Spleen (tissue), 11 donors: ENCODE data around the gene POU2F3. TPM values are rescaled to one million over a fixed set of nuclear protein-coding genes. Genes with fewer than 3 reads are reported as not detected.

ENCODE experiments used
- DNase-seq: peaks from one replicate; pipeline ENCODE4 v3.0.0-alpha.2; 2020
- H3K27ac ChIP-seq, 8 donors: fragments of 200-600 bp; sonication (generic) in 7 of 8; 1 replicate in 4 of 8; 2 replicates in 4 of 8; pipeline versions ENCODE4 v1.5.0 to v1.8.0; 2016 to 2021; ENCODE audit warnings: inconsistent platforms in 4 of 8, mild to moderate bottlenecking in 4 of 8, moderate library complexity in 1 of 8
- H3K27me3 ChIP-seq, 7 donors: fragments of 200-600 bp; sonication (generic) in 6 of 7; replicated peaks in 1 of 7; 1 replicate in 4 of 7; 2 replicates in 3 of 7; pipeline versions ENCODE4 v1.5.0 to v1.8.0; 2016 to 2021; ENCODE audit warnings: inconsistent platforms in 3 of 7, mild to moderate bottlenecking in 1 of 7
- H3K36me3 ChIP-seq, 6 donors: fragments of 200-600 bp; sonication (generic) in 5 of 6; 1 replicate in 4 of 6; 2 replicates in 2 of 6; pipeline versions ENCODE4 v1.5.0 to v1.8.0; 2016 to 2021; ENCODE audit warnings: inconsistent platforms in 2 of 6
- H3K4me1 ChIP-seq, 6 donors: fragments of 200-600 bp; sonication (generic) in 5 of 6; 1 replicate in 3 of 6; 2 replicates in 3 of 6; pipeline versions ENCODE4 v1.5.0 to v1.8.0; 2016 to 2021; ENCODE audit warnings: inconsistent platforms in 3 of 6
- H3K4me3 ChIP-seq, 8 donors: fragments of 200-600 bp; sonication (generic) in 7 of 8; 1 replicate in 4 of 8; 2 replicates in 4 of 8; pipeline versions ENCODE4 v1.5.0 to v1.8.0; 2016 to 2021; ENCODE audit warnings: inconsistent platforms in 4 of 8, mild to moderate bottlenecking in 4 of 8, moderate library complexity in 2 of 8
- H3K9me3 ChIP-seq, 8 donors: fragments of 200-600 bp; sonication (generic) in 7 of 8; 1 replicate in 4 of 8; 2 replicates in 4 of 8; pipeline versions ENCODE4 v1.5.0 to v1.8.0; 2016 to 2021; ENCODE audit warnings: inconsistent platforms in 4 of 8
- CTCF ChIP-seq, 11 experiments: fragments of 200-600 bp in 7 of 11; fragments of 450-650 bp in 4 of 11; sonication (generic) in 4 of 11; IDR thresholded peaks in 8 of 11; conservative IDR thresholded peaks in 3 of 11; 1 replicate in 7 of 11; 2 replicates in 4 of 11; pipeline versions ENCODE4 v1.4.0 to v1.8.0; 2016 to 2021; ENCODE audit warnings: antibody characterized with exemption in 11 of 11, inconsistent platforms in 4 of 11, mild to moderate bottlenecking in 1 of 11
- POLR2A ChIP-seq, 3 donors: fragments of 450-650 bp; IDR thresholded peaks; one replicate each; pipeline ENCODE4 v1.5.1; 2017; ENCODE audit warnings: antibody characterized with exemption in 3 of 3, mild to moderate bottlenecking in 1 of 3
- POLR2AphosphoS5 ChIP-seq, 3 donors: sonication (generic); formaldehyde crosslinking; IDR thresholded peaks; one replicate each; pipeline ENCODE4 v1.5.1; 2017; ENCODE audit warnings: antibody characterized with exemption in 3 of 3
- WGBS, 5 donors: extraction: QIAGEN DNeasy Blood & Tissue Kit in 3 of 5; methylation state at CpG; one replicate each; pipeline versions ENCODE4 v1.1.5 to v1.1.7; 2013 to 2018; 5-methylcytosine and 5-hydroxymethylcytosine counted together
- intact Hi-C: fragments of 100-400 bp; cut with DNase I; formaldehyde crosslinking; loops from one replicate; pipeline ENCODE4 v1.15.0; 2023; ENCODE audit warnings: low total_unique reads
- polyA plus RNA-seq, 3 donors: library from polyadenylated mRNA; stranded (reverse); fragments of 200-250 nt; gene quantifications; one replicate each; pipeline ENCODE4 v1.2.1, GENCODE V29; 2013
- total RNA-seq, 7 donors: library from RNA; depleted of rRNA in 3 of 7; stranded (reverse); fragments of >200 nt in 3 of 7; fragmentation: NEBNext Ultra II Directional in 4 of 7; extraction: Animal tissue kit (Norgen Biotek cat#: 25700) in 4 of 7; gene quantifications; one replicate each; pipeline versions ENCODE4 v1.1.0 to v1.2.1, GENCODE V29; 2016 to 2021
- donor health status: healthy with polysubstance abuse.
- donor health status: DM: no; HTN: no; CAD: no; lungs with moderate emphysema.
- donor health status: DM: no; HTN: no; CAD: no.
- donor health status: Bipolar disorder and iron deficiency.
- donor health status: healthy.
- donor health status: DM: no; HTN: no; CAD: no.
- donor health status: DM: yes; HTN: yes; CAD: no.

The POU2F3 gene
- total and polyA plus RNA-seq, 10 donors = 0.04 to 0.27 (median 0.19) TPM; not detected in 4

- intact Hi-C loops = no loop called here
- DNase-seq = peak; percentile 83
- peak in 1 of 11 experiments; percentile 6 for TF ChIP-seq CTCF (IDR thresholded peaks at IDR 0.05 in 8 of 11, conservative IDR thresholded peaks at IDR 0.05 in 3 of 11)
- TF ChIP-seq POLR2A (IDR thresholded peaks at IDR 0.05) = no peak
- peak; percentile 50 to 70 (median 60) for TF ChIP-seq POLR2AphosphoS5 (IDR thresholded peaks at IDR 0.05)
- Histone ChIP-seq H3K36me3 (peaks cover 0 to 38% (median 0%) of the 10 kb centered on the region in 6 donors), H3K27me3 (no peaks in the 10 kb centered on the region), H3K27ac (peak overlapping the region; percentile 35 to 79 (median 60)), H3K9me3 (no peaks in the 10 kb centered on the region), H3K4me1 (peaks cover 14 to 77% (median 52%) of the 10 kb centered on the region in 6 donors), H3K4me3 (peak overlapping the region in 1 of 8 donors; percentile 23)
- WGBS, 5 donors = 26 to 40% (median 34%) methylated on average over 20 to 22 of the region's 22 CpGs
Measured at GRCh38 chr11:120224972-120225909, 14.7 kb upstream of the POU2F3 start.

- Histone ChIP-seq H3K4me3 (no peak overlapping the region), H3K36me3 (peaks cover 0 to 36% (median 0%) of the 10 kb centered on the region in 6 donors), H3K9me3 (no peaks in the 10 kb centered on the region), H3K4me1 (peaks cover 14 to 67% (median 50%) of the 10 kb centered on the region in 6 donors), H3K27me3 (no peaks in the 10 kb centered on the region), H3K27ac (peak overlapping the region; percentile 21 to 79 (median 60))
- 73 to 86% (median 76%) methylated on average over 5 of the region's 5 CpGs for WGBS, 5 donors
- DNase-seq = peak; percentile 69
- intact Hi-C loops = no loop called here
- TF ChIP-seq CTCF (IDR thresholded peaks at IDR 0.05 in 8 of 11, conservative IDR thresholded peaks at IDR 0.05 in 3 of 11) (no peak), POLR2A (IDR thresholded peaks at IDR 0.05) (no peak), POLR2AphosphoS5 (IDR thresholded peaks at IDR 0.05) (no peak)
Measured at GRCh38 chr11:120226242-120226641, 13.7 kb upstream of the POU2F3 start.

- intact Hi-C loops = no loop called here
- no peak overlapping the region for H3K4me3 ChIP-seq
- H3K9me3 ChIP-seq = no peaks in the 10 kb centered on the region
- H3K36me3 ChIP-seq = peaks cover 0 to 36% (median 0%) of the 10 kb centered on the region in 6 donors
- peaks cover 14 to 62% (median 46%) of the 10 kb centered on the region in 6 donors for H3K4me1 ChIP-seq
- 68 to 78% (median 71%) methylated on average over 7 to 13 of the region's 13 CpGs for WGBS, 5 donors
- peaks cover 0 to under 1% (median 0%) of the 10 kb centered on the region in 7 donors for H3K27me3 ChIP-seq
- TF ChIP-seq POLR2A (IDR thresholded peaks at IDR 0.05) (no peak), POLR2AphosphoS5 (IDR thresholded peaks at IDR 0.05) (peak; percentile 70 to 82 (median 81)), CTCF (IDR thresholded peaks at IDR 0.05 in 8 of 11, conservative IDR thresholded peaks at IDR 0.05 in 3 of 11) (peak in 7 of 11 experiments; percentile 17 to 53 (median 34))
- H3K27ac ChIP-seq = peak overlapping the region in 7 of 8 donors; percentile 21 to 79 (median 68)
- DNase-seq = peak; percentile 84
Measured at GRCh38 chr11:120226714-120227113, 13.2 kb upstream of the POU2F3 start.
